Subcutaneous abdominal adipose tissue (tissue), 5 donors: ENCODE measurements around the gene CHST8.

Source experiments
- H3K27ac ChIP-seq: one replicate; pipeline ENCODE4 v1.7.0; 2013; ENCODE audit warnings: low read depth, mild to moderate bottlenecking, inconsistent platforms, low read length, moderate library complexity
- H3K27me3 ChIP-seq, 5 donors: one replicate each; pipeline ENCODE4 v1.7.0; 2013; ENCODE audit warnings: low read length in 5 of 5, inconsistent platforms in 1 of 5; ENCODE audit not compliant: control insufficient read depth in 5 of 5, insufficient read depth in 4 of 5
- H3K36me3 ChIP-seq, 5 donors: one replicate each; pipeline ENCODE4 v1.7.0; 2013; ENCODE audit warnings: low read length in 5 of 5; ENCODE audit not compliant: control insufficient read depth in 5 of 5, insufficient read depth in 5 of 5
- H3K4me1 ChIP-seq, 5 donors: one replicate each; pipeline ENCODE4 v1.7.0; 2013; ENCODE audit warnings: low read length in 5 of 5, mild to moderate bottlenecking in 3 of 5, moderate library complexity in 1 of 5; ENCODE audit not compliant: control insufficient read depth in 5 of 5, insufficient read depth in 5 of 5
- H3K4me3 ChIP-seq, 5 donors: one replicate each; pipeline ENCODE4 v1.7.0; 2013; ENCODE audit warnings: low read length in 5 of 5, low read depth in 1 of 5
- H3K9ac ChIP-seq, 5 donors: one replicate each; pipeline ENCODE4 v1.7.0; 2013; ENCODE audit warnings: low read length in 5 of 5, mild to moderate bottlenecking in 4 of 5, moderate library complexity in 3 of 5
- H3K9me3 ChIP-seq, 5 donors: one replicate each; pipeline ENCODE4 v1.7.0; 2013; ENCODE audit warnings: low read length in 5 of 5; ENCODE audit not compliant: control insufficient read depth in 5 of 5
- donor health status: healthy.
- donor health status: healthy.
- donor health status: healthy.
- donor health status: healthy.
- donor health status: healthy.

CHST8 gene

GRCh38 chr19:33728141-33728540 lies 106.4 kb downstream of the CHST8 start:
- Histone ChIP-seq H3K9ac (no peak overlapping the region), H3K4me3 (no peak overlapping the region), H3K27me3 (peaks cover 4 to 31% (median 15%) of the 10 kb centered on the region in 5 donors), H3K9me3 (peaks cover 0 to 13% (median 10%) of the 10 kb centered on the region in 5 donors), H3K36me3 (no peaks in the 10 kb centered on the region), H3K4me1 (no peaks in the 10 kb centered on the region), H3K27ac (no peak overlapping the region)

GRCh38 chr19:33730858-33731607 lies 109.3 kb downstream of the CHST8 start:
- Histone ChIP-seq H3K27ac (no peak overlapping the region), H3K4me1 (peaks cover 0 to 3% (median 0%) of the 10 kb centered on the region in 5 donors), H3K4me3 (no peak overlapping the region), H3K9me3 (peaks cover 0 to 13% (median 10%) of the 10 kb centered on the region in 5 donors), H3K9ac (no peak overlapping the region), H3K36me3 (no peaks in the 10 kb centered on the region), H3K27me3 (peaks cover 5 to 25% (median 16%) of the 10 kb centered on the region in 5 donors)

DNA sequence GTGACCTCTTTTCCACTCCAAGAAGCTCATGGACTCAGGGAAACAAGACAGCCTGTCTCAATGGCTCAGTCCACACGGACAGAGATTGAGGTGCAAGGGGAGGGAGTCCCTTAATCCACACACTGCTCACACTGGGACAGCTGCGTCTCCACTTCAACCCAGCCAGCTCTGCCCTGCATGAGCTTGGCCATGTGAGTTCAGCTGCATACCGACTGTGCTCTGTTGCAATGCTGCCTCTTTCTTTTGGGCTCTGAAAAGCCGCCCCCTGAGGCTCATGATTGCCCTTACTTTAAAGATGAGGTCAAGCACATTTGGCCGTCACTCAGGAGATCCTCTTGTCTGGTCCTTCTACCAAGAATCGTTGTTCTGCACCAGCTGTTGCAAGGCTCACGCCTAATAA lies 110.1 kb downstream of the CHST8 start:
- Histone ChIP-seq H3K9me3 (peaks cover 0 to 13% (median 10%) of the 10 kb centered on the region in 5 donors), H3K27me3 (peaks cover 8 to 23% (median 16%) of the 10 kb centered on the region in 5 donors), H3K27ac (no peak overlapping the region), H3K4me1 (peaks cover 0 to 3% (median 0%) of the 10 kb centered on the region in 5 donors), H3K36me3 (no peaks in the 10 kb centered on the region), H3K9ac (no peak overlapping the region), H3K4me3 (no peak overlapping the region)

- Histone ChIP-seq H3K36me3 (no peaks in the 10 kb centered on the region), H3K9ac (no peak overlapping the region), H3K4me1 (peaks cover 0 to 3% (median 0%) of the 10 kb centered on the region in 5 donors), H3K4me3 (no peak overlapping the region), H3K27me3 (peaks cover 5 to 13% (median 8%) of the 10 kb centered on the region in 5 donors), H3K27ac (no peak overlapping the region), H3K9me3 (peaks cover 0 to 4% (median 0%) of the 10 kb centered on the region in 5 donors)
These were observed 113.2 kb downstream of the CHST8 start for GRCh38 chr19:33734913-33735312.

- no peaks in the 10 kb centered on the region for H3K36me3 ChIP-seq
- no peak overlapping the region for H3K27ac ChIP-seq
- no peak overlapping the region for H3K4me3 ChIP-seq
- H3K9ac ChIP-seq = no peak overlapping the region
- H3K4me1 ChIP-seq = peaks cover 0 to 3% (median 0%) of the 10 kb centered on the region in 5 donors
- H3K9me3 ChIP-seq = peaks cover 0 to 4% (median 0%) of the 10 kb centered on the region in 5 donors
- peaks cover 5 to 13% (median 8%) of the 10 kb centered on the region in 5 donors for H3K27me3 ChIP-seq
These were observed 114.4 kb downstream of the CHST8 start for GRCh38 chr19:33736158-33736557.

GRCh38 chr19:33736787-33737186 lies 115.0 kb downstream of the CHST8 start:
- H3K27ac ChIP-seq = no peak overlapping the region
- H3K9me3 ChIP-seq = peaks cover 0 to 4% (median 0%) of the 10 kb centered on the region in 5 donors
- no peaks in the 10 kb centered on the region for H3K36me3 ChIP-seq
- peaks cover 0 to 3% (median 0%) of the 10 kb centered on the region in 5 donors for H3K4me1 ChIP-seq
- no peak overlapping the region for H3K4me3 ChIP-seq
- no peak overlapping the region for H3K9ac ChIP-seq
- peaks cover 5 to 13% (median 8%) of the 10 kb centered on the region in 5 donors for H3K27me3 ChIP-seq

- H3K4me1 ChIP-seq = peaks cover 0 to 3% (median 0%) of the 10 kb centered on the region in 5 donors
- H3K9ac ChIP-seq = no peak overlapping the region
- no peak overlapping the region for H3K4me3 ChIP-seq
- no peaks in the 10 kb centered on the region for H3K36me3 ChIP-seq
- H3K9me3 ChIP-seq = peaks cover 0 to under 1% (median 0%) of the 10 kb centered on the region in 5 donors
- no peak overlapping the region for H3K27ac ChIP-seq
- peaks cover 5 to 13% (median 8%) of the 10 kb centered on the region in 5 donors for H3K27me3 ChIP-seq
These were observed 116.1 kb downstream of the CHST8 start for GRCh38 chr19:33737681-33738371.

DNA sequence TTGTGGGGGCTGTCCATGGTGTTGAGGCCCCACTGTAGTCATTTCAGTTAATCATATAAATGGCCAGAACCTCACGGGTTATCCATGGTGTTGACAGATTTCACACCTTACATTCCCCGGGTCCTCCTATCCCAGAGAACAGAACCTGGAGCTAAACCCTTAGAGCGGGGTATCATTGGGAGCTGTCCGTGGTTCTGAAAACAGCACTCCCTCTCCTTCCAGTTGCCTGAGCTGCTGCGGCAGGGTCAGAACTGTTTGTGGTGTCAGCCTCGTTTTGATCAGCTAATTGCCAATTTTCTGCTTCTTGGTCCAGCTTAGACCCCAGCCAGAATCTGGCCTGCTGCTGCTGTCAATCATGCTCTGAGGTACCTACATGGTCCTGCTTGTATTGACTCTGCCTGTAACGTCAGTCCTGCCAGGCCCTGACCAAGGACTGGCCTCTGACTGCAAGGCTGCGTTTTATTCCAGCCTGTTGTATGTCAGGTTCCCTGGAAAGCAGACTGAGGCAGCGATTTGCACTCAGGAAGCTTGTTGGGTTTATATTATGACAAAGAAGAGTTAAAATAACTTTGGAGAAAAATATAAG lies 119.2 kb downstream of the CHST8 start:
- Histone ChIP-seq H3K4me1 (no peaks in the 10 kb centered on the region), H3K4me3 (no peak overlapping the region), H3K27ac (no peak overlapping the region), H3K27me3 (peaks cover 2 to 9% (median 6%) of the 10 kb centered on the region in 5 donors), H3K36me3 (no peaks in the 10 kb centered on the region), H3K9ac (no peak overlapping the region), H3K9me3 (no peaks in the 10 kb centered on the region)

- Histone ChIP-seq H3K9ac (no peak overlapping the region), H3K36me3 (no peaks in the 10 kb centered on the region), H3K4me3 (no peak overlapping the region), H3K4me1 (no peaks in the 10 kb centered on the region), H3K27ac (no peak overlapping the region), H3K9me3 (no peaks in the 10 kb centered on the region), H3K27me3 (peaks cover 0 to 20% (median 12%) of the 10 kb centered on the region in 5 donors)
These were observed 123.5 kb downstream of the CHST8 start for GRCh38 chr19:33745297-33745696.

DNA sequence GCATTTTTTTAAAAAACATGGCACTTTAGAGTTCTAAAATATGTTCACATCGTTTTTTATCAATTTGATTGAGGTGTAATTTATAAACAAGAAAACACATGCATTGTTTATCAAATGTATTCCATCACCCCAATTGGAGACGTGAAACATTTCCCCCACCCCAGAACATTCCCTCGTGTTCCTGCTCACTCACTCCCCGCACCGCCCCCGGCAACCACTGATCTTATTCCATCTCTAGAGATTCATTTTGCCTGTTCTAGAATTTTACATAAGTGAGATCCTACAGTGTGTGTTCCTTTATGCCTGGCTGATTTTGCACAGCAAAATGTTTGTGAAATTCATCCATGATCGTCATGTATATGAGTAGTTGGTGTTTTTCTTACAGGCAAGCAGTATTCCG lies 124.4 kb downstream of the CHST8 start:
- Histone ChIP-seq H3K9me3 (no peaks in the 10 kb centered on the region), H3K27me3 (peaks cover 0 to 20% (median 13%) of the 10 kb centered on the region in 5 donors), H3K36me3 (no peaks in the 10 kb centered on the region), H3K27ac (no peak overlapping the region), H3K9ac (no peak overlapping the region), H3K4me3 (no peak overlapping the region), H3K4me1 (no peaks in the 10 kb centered on the region)
